Spleen (tissue), 13 donors: ENCODE results near the gene TOMM20. TPM values are rescaled to one million over a fixed set of nuclear protein-coding genes. Genes with fewer than 3 reads are reported as not detected.

Experiments
- DNase-seq: peaks from one replicate; pipeline ENCODE4 v3.0.0-alpha.2; 2020
- H3K27ac ChIP-seq, 8 donors: fragments of 200-600 bp; sonication (generic) in 7 of 8; 1 replicate in 4 of 8; 2 replicates in 4 of 8; pipeline versions ENCODE4 v1.5.0 to v1.8.0; 2016 to 2021; ENCODE audit warnings: inconsistent platforms in 4 of 8, mild to moderate bottlenecking in 4 of 8, moderate library complexity in 1 of 8
- H3K27me3 ChIP-seq, 7 donors: fragments of 200-600 bp; sonication (generic) in 6 of 7; replicated peaks in 1 of 7; 1 replicate in 4 of 7; 2 replicates in 3 of 7; pipeline versions ENCODE4 v1.5.0 to v1.8.0; 2016 to 2021; ENCODE audit warnings: inconsistent platforms in 3 of 7, mild to moderate bottlenecking in 1 of 7
- H3K36me3 ChIP-seq, 6 donors: fragments of 200-600 bp; sonication (generic) in 5 of 6; 1 replicate in 4 of 6; 2 replicates in 2 of 6; pipeline versions ENCODE4 v1.5.0 to v1.8.0; 2016 to 2021; ENCODE audit warnings: inconsistent platforms in 2 of 6
- H3K4me1 ChIP-seq, 6 donors: fragments of 200-600 bp; sonication (generic) in 5 of 6; 1 replicate in 3 of 6; 2 replicates in 3 of 6; pipeline versions ENCODE4 v1.5.0 to v1.8.0; 2016 to 2021; ENCODE audit warnings: inconsistent platforms in 3 of 6
- H3K4me3 ChIP-seq, 8 donors: fragments of 200-600 bp; sonication (generic) in 7 of 8; 1 replicate in 4 of 8; 2 replicates in 4 of 8; pipeline versions ENCODE4 v1.5.0 to v1.8.0; 2016 to 2021; ENCODE audit warnings: inconsistent platforms in 4 of 8, mild to moderate bottlenecking in 4 of 8, moderate library complexity in 2 of 8
- H3K9me3 ChIP-seq, 8 donors: fragments of 200-600 bp; sonication (generic) in 7 of 8; 1 replicate in 4 of 8; 2 replicates in 4 of 8; pipeline versions ENCODE4 v1.5.0 to v1.8.0; 2016 to 2021; ENCODE audit warnings: inconsistent platforms in 4 of 8
- POLR2A ChIP-seq, 3 donors: fragments of 450-650 bp; IDR thresholded peaks; one replicate each; pipeline ENCODE4 v1.5.1; 2017; ENCODE audit warnings: antibody characterized with exemption in 3 of 3, mild to moderate bottlenecking in 1 of 3
- POLR2AphosphoS5 ChIP-seq, 3 donors: sonication (generic); formaldehyde crosslinking; IDR thresholded peaks; one replicate each; pipeline ENCODE4 v1.5.1; 2017; ENCODE audit warnings: antibody characterized with exemption in 3 of 3
- WGBS, 5 donors: extraction: QIAGEN DNeasy Blood & Tissue Kit in 3 of 5; methylation state at CpG; one replicate each; pipeline versions ENCODE4 v1.1.5 to v1.1.7; 2013 to 2018; 5-methylcytosine and 5-hydroxymethylcytosine counted together
- intact Hi-C: fragments of 100-400 bp; cut with DNase I; formaldehyde crosslinking; loops from one replicate; pipeline ENCODE4 v1.15.0; 2023; ENCODE audit warnings: low total_unique reads
- long read RNA-seq, 2 donors: transcript quantifications; one replicate each; lab custom pipeline, GENCODE V29; 2026
- polyA plus RNA-seq, 3 donors: library from polyadenylated mRNA; stranded (reverse); fragments of 200-250 nt; gene quantifications; one replicate each; pipeline ENCODE4 v1.2.1, GENCODE V29; 2013
- total RNA-seq, 7 donors: library from RNA; depleted of rRNA in 3 of 7; stranded (reverse); fragments of >200 nt in 3 of 7; fragmentation: NEBNext Ultra II Directional in 4 of 7; extraction: Animal tissue kit (Norgen Biotek cat#: 25700) in 4 of 7; gene quantifications; one replicate each; pipeline versions ENCODE4 v1.1.0 to v1.2.1, GENCODE V29; 2016 to 2021
- TF ChIP-seq, protein P1 (sequence below), 11 experiments: fragments of 200-600 bp in 7 of 11; fragments of 450-650 bp in 4 of 11; sonication (generic) in 4 of 11; IDR thresholded peaks in 8 of 11; conservative IDR thresholded peaks in 3 of 11; 1 replicate in 7 of 11; 2 replicates in 4 of 11; pipeline versions ENCODE4 v1.4.0 to v1.8.0; 2016 to 2021; ENCODE audit warnings: antibody characterized with exemption in 11 of 11, inconsistent platforms in 4 of 11, mild to moderate bottlenecking in 1 of 11
- donor health status: healthy with polysubstance abuse.
- donor health status: DM: no; HTN: no; CAD: no; lungs with moderate emphysema.
- donor health status: DM: no; HTN: no; CAD: no.
- donor health status: Bipolar disorder and iron deficiency.
- donor health status: healthy.
- donor health status: DM: no; HTN: no; CAD: no.
- donor health status: DM: yes; HTN: yes; CAD: no.

Gene TOMM20
- total RNA-seq, result 10 to 100 TPM; 59.6 to 79.9 (median 68.9) TPM
- polyA plus RNA-seq, result 10 to 100 TPM; 46.6 to 56.8 (median 47.6) TPM
- long read RNA-seq, donor 1, transcript TOMM20-201 (5 exons, 3,387 nt), result major isoform, 53 of 59 reads
- long read RNA-seq, donor 1, partial matches to known transcripts, result 5 of 59 reads
- long read RNA-seq, donor 1, other reads (novel, unspliced or antisense), result 0 of 59 reads
- long read RNA-seq, donor 2, transcript TOMM20-201 (5 exons, 3,387 nt), result major isoform, 58 of 61 reads
- long read RNA-seq, donor 2, partial matches to known transcripts, result 0 of 61 reads
- long read RNA-seq, donor 2, other reads (novel, unspliced or antisense), result 0 of 61 reads

DNA sequence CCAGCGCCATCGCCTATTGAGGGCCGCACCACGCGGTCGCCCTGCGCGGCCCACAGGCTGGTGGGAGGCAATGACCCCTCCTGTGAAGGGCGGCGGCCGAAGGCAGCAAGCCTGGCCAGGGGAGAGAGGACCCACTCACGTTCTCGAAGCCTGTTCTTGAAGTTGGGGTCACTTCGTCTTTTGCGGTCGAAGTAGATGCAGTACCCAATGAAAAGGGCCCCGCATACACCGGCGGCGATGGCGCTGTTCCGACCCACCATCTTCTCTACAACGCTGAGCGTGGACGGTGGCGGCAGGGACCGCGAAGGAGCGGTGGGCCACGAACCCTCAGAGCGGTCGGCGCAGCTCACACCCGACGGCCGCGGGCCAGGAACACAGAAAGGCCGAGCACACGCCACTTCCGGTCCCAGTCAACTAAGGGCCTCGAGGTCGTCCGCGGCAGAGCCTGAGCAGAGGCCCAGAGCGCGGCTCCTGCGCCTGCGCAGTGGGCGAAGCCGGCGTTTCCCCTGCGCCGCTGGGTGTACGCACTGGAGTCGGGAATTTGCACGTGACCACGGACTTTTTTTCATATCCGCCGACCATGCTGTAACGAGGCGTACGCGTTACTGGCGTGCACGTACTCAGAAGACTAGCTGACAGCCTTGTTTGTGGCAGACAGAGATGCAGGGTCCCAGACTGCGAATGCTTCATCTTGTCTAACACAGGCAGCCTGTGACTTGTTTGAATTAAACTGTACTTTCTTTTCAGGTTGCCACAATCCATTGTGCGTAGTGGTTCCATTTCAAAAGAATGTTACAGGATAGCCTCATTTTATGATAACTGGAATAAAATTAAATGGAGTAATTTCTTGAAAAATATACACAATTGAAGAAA is at the start of gene TOMM20:
TOMM20 (minus strand) TSS at position 382 of the 873 bp plus-strand sequence; CDS start at position 260, 122 bp downstream.
- intact Hi-C loops, result no loop called here
- WGBS, 5 donors, result 1 to 4% (median 1%) methylated on average over 23 to 67 of the region's 67 CpGs
- H3K27ac ChIP-seq, result peak within 1 kb of the TSS; percentile 77 to 95 (median 92)
- H3K4me3 ChIP-seq, result peak within 1 kb of the TSS; percentile 78 to 99 (median 88)
- H3K9me3 ChIP-seq, result no peaks in the 10 kb centered on the region
- H3K36me3 ChIP-seq, result peaks cover 0 to 56% (median 10%) of the 10 kb centered on the region in 6 donors
- TF ChIP-seq, protein P1, sequence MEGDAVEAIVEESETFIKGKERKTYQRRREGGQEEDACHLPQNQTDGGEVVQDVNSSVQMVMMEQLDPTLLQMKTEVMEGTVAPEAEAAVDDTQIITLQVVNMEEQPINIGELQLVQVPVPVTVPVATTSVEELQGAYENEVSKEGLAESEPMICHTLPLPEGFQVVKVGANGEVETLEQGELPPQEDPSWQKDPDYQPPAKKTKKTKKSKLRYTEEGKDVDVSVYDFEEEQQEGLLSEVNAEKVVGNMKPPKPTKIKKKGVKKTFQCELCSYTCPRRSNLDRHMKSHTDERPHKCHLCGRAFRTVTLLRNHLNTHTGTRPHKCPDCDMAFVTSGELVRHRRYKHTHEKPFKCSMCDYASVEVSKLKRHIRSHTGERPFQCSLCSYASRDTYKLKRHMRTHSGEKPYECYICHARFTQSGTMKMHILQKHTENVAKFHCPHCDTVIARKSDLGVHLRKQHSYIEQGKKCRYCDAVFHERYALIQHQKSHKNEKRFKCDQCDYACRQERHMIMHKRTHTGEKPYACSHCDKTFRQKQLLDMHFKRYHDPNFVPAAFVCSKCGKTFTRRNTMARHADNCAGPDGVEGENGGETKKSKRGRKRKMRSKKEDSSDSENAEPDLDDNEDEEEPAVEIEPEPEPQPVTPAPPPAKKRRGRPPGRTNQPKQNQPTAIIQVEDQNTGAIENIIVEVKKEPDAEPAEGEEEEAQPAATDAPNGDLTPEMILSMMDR (IDR thresholded peaks at IDR 0.05 in 8 of 11, conservative IDR thresholded peaks at IDR 0.05 in 3 of 11), result peak in 3 of 11 experiments; percentile 12 to 26 (median 13)
- TF ChIP-seq POLR2AphosphoS5 (IDR thresholded peaks at IDR 0.05) (peak; percentile 93 to 98 (median 96)), POLR2A (IDR thresholded peaks at IDR 0.05) (peak; percentile 5 to 41 (median 35))
- peak; percentile 98 for DNase-seq
- peaks cover 20 to 55% (median 50%) of the 10 kb centered on the region in 6 donors for H3K4me1 ChIP-seq
- no peaks in the 10 kb centered on the region for H3K27me3 ChIP-seq

DNA sequence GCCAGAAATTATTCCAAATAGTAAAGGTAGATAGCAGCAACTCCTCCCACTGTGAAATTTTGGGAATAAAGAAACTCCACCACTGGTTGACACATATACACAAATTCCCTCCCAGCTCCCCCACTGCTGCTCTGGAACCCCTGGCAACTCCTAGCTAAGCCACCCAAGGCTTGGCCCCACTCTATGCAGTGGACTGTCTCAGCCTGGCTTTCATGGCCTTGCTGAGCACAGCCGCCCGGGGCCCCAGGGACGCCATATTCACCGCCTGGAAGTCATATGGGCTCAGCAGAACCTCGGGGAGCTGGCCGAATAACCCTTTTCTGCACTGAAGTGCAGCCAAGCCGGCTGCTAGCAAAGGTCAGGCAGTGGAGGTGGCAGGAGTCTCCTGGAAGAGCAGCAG is 47.8 kb upstream of the TOMM20 start:
- Histone ChIP-seq H3K36me3 (peaks cover 0 to 93% (median 59%) of the 10 kb centered on the region in 6 donors), H3K4me1 (peaks cover 0 to 7% (median 2%) of the 10 kb centered on the region in 6 donors), H3K9me3 (no peaks in the 10 kb centered on the region), H3K27ac (no peak overlapping the region), H3K27me3 (no peaks in the 10 kb centered on the region), H3K4me3 (no peak overlapping the region)
- WGBS, 5 donors, result 88 to 98% (median 95%) methylated on average over 6 to 7 of the region's 7 CpGs
- DNase-seq, result no peak
- TF ChIP-seq, protein P1 (IDR thresholded peaks at IDR 0.05 in 8 of 11, conservative IDR thresholded peaks at IDR 0.05 in 3 of 11), result no peak
- TF ChIP-seq POLR2AphosphoS5 (IDR thresholded peaks at IDR 0.05), result peak in 1 of 3 donors; percentile 42
- intact Hi-C loops, result no loop called here

DNA sequence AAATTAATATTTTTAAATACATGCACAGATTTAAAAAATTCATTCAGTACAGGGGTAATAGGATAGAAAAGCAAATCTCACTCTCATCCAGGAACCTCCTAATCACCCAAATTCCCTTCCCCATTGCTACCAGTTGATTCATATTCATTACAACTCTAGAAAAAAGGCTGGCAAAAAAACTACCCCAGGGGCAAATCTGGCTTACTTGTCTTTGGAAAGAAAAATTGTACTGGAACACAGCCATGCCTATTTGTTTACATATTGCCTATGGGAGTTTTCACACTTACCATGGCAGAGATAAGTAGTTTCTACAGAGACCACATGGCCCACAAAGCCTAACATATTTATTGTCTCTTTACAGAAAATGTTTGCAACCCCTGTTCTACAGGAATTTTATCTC is 41.3 kb upstream of the TOMM20 start:
- Histone ChIP-seq H3K4me3 (no peak overlapping the region), H3K27ac (no peak overlapping the region), H3K27me3 (no peaks in the 10 kb centered on the region), H3K4me1 (no peaks in the 10 kb centered on the region), H3K9me3 (no peaks in the 10 kb centered on the region), H3K36me3 (peaks cover 0 to 97% (median 69%) of the 10 kb centered on the region in 6 donors)
- intact Hi-C loops, result no loop called here
- TF ChIP-seq POLR2A (IDR thresholded peaks at IDR 0.05), result no peak
- TF ChIP-seq POLR2AphosphoS5 (IDR thresholded peaks at IDR 0.05), result no peak
- TF ChIP-seq, protein P1 (IDR thresholded peaks at IDR 0.05 in 8 of 11, conservative IDR thresholded peaks at IDR 0.05 in 3 of 11), result no peak
- DNase-seq, result no peak

DNA sequence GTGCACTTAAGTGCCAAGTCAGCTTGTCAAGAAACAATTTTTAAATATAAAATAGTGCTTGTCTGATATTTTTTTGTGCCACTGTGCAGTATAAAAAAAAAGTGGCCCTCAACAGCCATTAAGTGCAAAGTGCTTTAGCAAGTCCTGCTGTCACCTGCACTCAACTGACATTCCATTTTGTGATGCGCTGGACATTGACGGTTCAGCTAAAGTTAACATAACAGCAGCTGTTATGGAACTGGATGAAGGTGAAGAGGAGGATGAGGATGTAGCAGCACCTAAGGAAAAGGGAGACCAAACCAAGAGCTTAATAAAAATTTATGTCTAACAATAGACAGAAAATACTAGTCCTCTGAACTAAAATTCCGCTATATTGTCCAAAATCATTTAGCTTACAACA is 39.7 kb upstream of the TOMM20 start:
- Histone ChIP-seq H3K4me1 (no peaks in the 10 kb centered on the region), H3K9me3 (no peaks in the 10 kb centered on the region), H3K27me3 (no peaks in the 10 kb centered on the region), H3K4me3 (no peak overlapping the region), H3K36me3 (peaks cover 0 to 81% (median 56%) of the 10 kb centered on the region in 6 donors), H3K27ac (no peak overlapping the region)
- TF ChIP-seq POLR2A (IDR thresholded peaks at IDR 0.05) (no peak), POLR2AphosphoS5 (IDR thresholded peaks at IDR 0.05) (no peak)
- TF ChIP-seq, protein P1 (IDR thresholded peaks at IDR 0.05 in 8 of 11, conservative IDR thresholded peaks at IDR 0.05 in 3 of 11), result no peak
- no peak for DNase-seq
- intact Hi-C loops, result no loop called here
- 95 to 99% (median 98%) methylated on average over 3 of the region's 3 CpGs for WGBS, 5 donors
